ENCODE data around the gene ARL8B. TPM values are rescaled to one million over a fixed set of nuclear protein-coding genes. Genes with fewer than 3 reads are reported as not detected.

ARL8B gene
- total and polyA plus RNA-seq, 9 of the 15 experiments (the other 6 are each of a cell fraction or from before 2014, with no cell fraction given) = 28.5 to 99.4 (median 77.2) TPM

GRCh38 chr3:5082789-5083115 is 39.3 kb upstream of the ARL8B start:
- intact Hi-C loops (cut with micrococcal nuclease) = loop anchor here (1.0 to 5.0 kb wide), 2 partner anchors 26 to 40 kb away; partner anchors contain the start of gene ARL8B
- DNase-seq (ENCODE audit: extremely low read depth in 1 of 4, low spot score in 3 of 4) (no peak), FAIRE-seq (no peak), ATAC-seq (no peak)
- peak overlapping the region; percentile 50 for H3K4me2 ChIP-seq (ENCODE audit: insufficient read depth, low read length)
- peak overlapping the region; percentile 36 to 80 for H3K9ac ChIP-seq (ENCODE audit: insufficient read depth in 1 of 2, low read depth in 2 of 2, low read length in 2 of 2)
- no peaks in the 10 kb centered on the region for H3K36me3 ChIP-seq (ENCODE audit: control insufficient read depth, insufficient read depth, low read length)
- peak overlapping the region; percentile 68 for H3K27ac ChIP-seq (ENCODE audit: extremely low read depth, low read depth, low read length)
- no peaks in the 10 kb centered on the region for H3K79me2 ChIP-seq (ENCODE audit: control insufficient read depth, insufficient read depth, low read length)
- ChIA-PET POLR2A (interaction anchor here (0.7 to 1.4 kb wide), 3 partner anchors 10 to 78 kb away, joined by 3 to 4 read pairs (median 3); no protein-coding TSS in a partner anchor), CTCF (ENCODE audit: low intra/inter-chr PET ratio) (no interaction called here)
- peaks cover 2% of the 10 kb centered on the region for H3K9me1 ChIP-seq (ENCODE audit: control insufficient read depth, insufficient read depth, low read length)
- in situ Hi-C loops (cut with MboI) = no loop called here
- H2AFZ ChIP-seq (ENCODE audit: low read depth, low read length) = peak overlapping the region; percentile 85
- H3K9me3 ChIP-seq (replicated peaks; ENCODE audit: control insufficient read depth, insufficient read depth, low read depth, low read length) = no peaks in the 10 kb centered on the region
- H3K4me3 ChIP-seq = no peak overlapping the region
- 0 out of 2 replicates have a peak, but pooled peaks have one; percentile 65 for TF ChIP-seq FOXK1 (CRISPR knock-in tag; IDR thresholded peaks at IDR 0.05; ENCODE audit: borderline replicate concordance)
- peak in 1 of 2 experiments; percentile 6; a peak in 1 of 4 replicates for TF ChIP-seq MLLT1 (IDR thresholded peaks at IDR 0.05)
- no peak for TF ChIP-seq BHLHE40 (IDR thresholded peaks at IDR 0.05; ENCODE audit: low read length)
- 0 out of 2 replicates have a peak, but pooled peaks have one; percentile 79 for TF ChIP-seq ZBTB33 (CRISPR knock-in tag; IDR thresholded peaks at IDR 0.05)
- TF ChIP-seq ZNF431 (CRISPR knock-in tag; IDR thresholded peaks at IDR 0.05) = 0 out of 2 replicates have a peak, but pooled peaks have one; percentile 13
- TF ChIP-seq SRSF1 (IDR thresholded peaks at IDR 0.05; ENCODE audit: low read depth, low read length) = no peak
- TF ChIP-seq PHF8 (IDR thresholded peaks at IDR 0.05; ENCODE audit: borderline replicate concordance, low read length) = peak; percentile 46; the same call in 1 of the 2 replicates
- peak in 1 of 2 experiments; percentile 1 for TF ChIP-seq E2F6 (IDR thresholded peaks at IDR 0.05; ENCODE audit: borderline replicate concordance in 1 of 2, extremely low read depth in 1 of 2, insufficient read depth in 1 of 2, insufficient read length in 1 of 2, low read depth in 1 of 2, low read length in 1 of 2, poor library complexity in 1 of 2, severe bottlenecking in 1 of 2)
- H3K27me3 ChIP-seq (ENCODE audit: control insufficient read depth in 2 of 2, insufficient read depth in 2 of 2, low read length in 2 of 2) = no peaks in the 10 kb centered on the region
- 92% methylated on average over 7 of the region's 7 CpGs for WGBS (ENCODE audit: insufficient coverage, low coverage, missing lambda C conversion rate)
- H3K4me1 ChIP-seq (replicated peaks in 1 of 2; ENCODE audit: control insufficient read depth in 2 of 2, insufficient read depth in 2 of 2, low read length in 2 of 2) = peaks cover 25 to 38% of the 10 kb centered on the region in 2 experiments
- BruUV-seq (replicated peaks) = no TSS peak
- no peaks in the 10 kb centered on the region for H4K20me1 ChIP-seq (replicated peaks; ENCODE audit: control insufficient read depth, insufficient read depth, low read length)

Data from K562 (cell line).